Measurements from ENCODE around the gene DNTT.

- TF ChIP-seq EP300 (IDR thresholded peaks at IDR 0.05) (no peak), CTCF (IDR thresholded peaks at IDR 0.05) (no peak), POLR2A (IDR thresholded peaks at IDR 0.05; ENCODE audit: low read depth) (no peak), POLR2AphosphoS5 (IDR thresholded peaks at IDR 0.05) (no peak)
These were observed 6.1 kb downstream of the DNTT start for GRCh38 chr10:96310321-96310669.

Measured in esophagus muscularis mucosa (tissue), 4 donors.